WTC11 (cell line): ENCODE measurements around the gene PARP12. TPM values are rescaled to one million over a fixed set of nuclear protein-coding genes. Genes with fewer than 3 reads are reported as not detected.

ENCODE experiments used
- ATAC-seq: fragments of 200-7000 bp; cut with Tn5 transposase; 2 replicates; pipeline ENCODE4 v1.10.0; 2021; ENCODE audit warnings: mild to moderate bottlenecking, moderate library complexity
- CTCF ChIA-PET: fragments of 300-600 bp; sonication (Branson Sonifier 250); formaldehyde crosslinking; loops from one replicate; lab custom pipeline; 2021; ENCODE audit warnings: antibody characterized with exemption; lab: Charles Lee
- POLR2A ChIA-PET: fragments of 350-600 bp; sonication (Branson Sonifier 250); formaldehyde crosslinking; loops from one replicate; lab custom pipeline; 2021; ENCODE audit warnings: antibody characterized with exemption; lab: Charles Lee
- DNase-seq: peaks from one replicate; pipeline ENCODE4 v3.0.0; 2021; ENCODE audit warnings: low spot score
- H3K27ac Mint-ChIP-seq: 2 replicates; pipeline ENCODE4 v1.8.0; 2021; ENCODE audit warnings: mixed read lengths
- H3K27me3 Mint-ChIP-seq: 2 replicates; pipeline ENCODE4 v1.8.0; 2021; ENCODE audit warnings: low read depth, mild to moderate bottlenecking, moderate library complexity, mixed read lengths
- H3K36me3 Mint-ChIP-seq: 2 replicates; pipeline ENCODE4 v1.8.0; 2021; ENCODE audit warnings: mixed read lengths
- H3K4me1 Mint-ChIP-seq: 2 replicates; pipeline ENCODE4 v1.8.0; 2022; ENCODE audit warnings: mixed read lengths
- H3K4me3 Mint-ChIP-seq: 2 replicates; pipeline ENCODE4 v1.8.0; 2021; ENCODE audit warnings: mild to moderate bottlenecking, moderate library complexity, mixed read lengths
- H3K9me3 Mint-ChIP-seq: 2 replicates; pipeline ENCODE4 v1.8.0; 2021; ENCODE audit warnings: mixed read lengths
- ATF1 ChIP-seq: sonication (generic); formaldehyde crosslinking; IDR thresholded peaks from 2 replicates; pipeline ENCODE4 v1.8.1; 2023; ENCODE audit warnings: mild to moderate bottlenecking, moderate library complexity, missing genetic modification reagents
- ATF3 ChIP-seq: sonication (generic); formaldehyde crosslinking; conservative IDR thresholded peaks from 2 replicates; pipeline ENCODE4 v1.8.1; 2022; ENCODE audit warnings: mild to moderate bottlenecking, missing genetic modification reagents
- CBFB ChIP-seq: sonication (generic); formaldehyde crosslinking; IDR thresholded peaks from 2 replicates; pipeline ENCODE4 v1.8.1; 2022; ENCODE audit warnings: mild to moderate bottlenecking, low read depth, missing genetic modification reagents
- CREB1 ChIP-seq: sonication (generic); formaldehyde crosslinking; IDR thresholded peaks from 2 replicates; pipeline ENCODE4 v1.8.0; 2023; ENCODE audit warnings: mild to moderate bottlenecking, missing genetic modification reagents
- CREM ChIP-seq: sonication (generic); formaldehyde crosslinking; IDR thresholded peaks from 2 replicates; pipeline ENCODE4 v1.8.1; 2022; ENCODE audit warnings: mild to moderate bottlenecking, missing genetic modification reagents, moderate library complexity
- ERG ChIP-seq: fragments of 250-450 bp; sonication (Bioruptor Pico); IDR thresholded peaks from 2 replicates; pipeline ENCODE4 v1.8.0; 2021; ENCODE audit warnings: mild to moderate bottlenecking
- FOXP1 ChIP-seq: sonication (generic); formaldehyde crosslinking; IDR thresholded peaks from 2 replicates; pipeline ENCODE4 v1.8.0; 2022; ENCODE audit warnings: missing genetic modification reagents, mild to moderate bottlenecking, moderate library complexity, borderline replicate concordance
- GABPB1 ChIP-seq: sonication (generic); formaldehyde crosslinking; IDR thresholded peaks from 2 replicates; pipeline ENCODE4 v1.8.1; 2023; ENCODE audit warnings: mild to moderate bottlenecking, missing genetic modification reagents
- HMGA2 ChIP-seq: fragments of 250-450 bp; sonication (Bioruptor Pico); IDR thresholded peaks from 2 replicates; pipeline ENCODE4 v1.4.0; 2021; ENCODE audit warnings: mild to moderate bottlenecking, moderate library complexity
- IRF1 ChIP-seq: sonication (generic); formaldehyde crosslinking; IDR thresholded peaks from 2 replicates; pipeline ENCODE4 v1.8.0; 2023; ENCODE audit warnings: missing genetic modification reagents
- IRF2 ChIP-seq: sonication (generic); formaldehyde crosslinking; IDR thresholded peaks from 2 replicates; pipeline ENCODE4 v1.8.0; 2022; ENCODE audit warnings: low read depth, missing genetic modification reagents, borderline replicate concordance
- KAT7 ChIP-seq: sonication (generic); formaldehyde crosslinking; IDR thresholded peaks from 2 replicates; pipeline ENCODE4 v1.8.1; 2023; ENCODE audit warnings: missing genetic modification reagents, mild to moderate bottlenecking, borderline replicate concordance
- NR1H2 ChIP-seq: sonication (generic); formaldehyde crosslinking; IDR thresholded peaks from 2 replicates; pipeline ENCODE4 v1.9.0; 2021; ENCODE audit warnings: mild to moderate bottlenecking, moderate library complexity, missing genetic modification reagents
- OVOL2 ChIP-seq: fragments of 250-450 bp; sonication (Bioruptor Pico); IDR thresholded peaks from 2 replicates; pipeline ENCODE4 v1.9.0; 2021; ENCODE audit warnings: mild to moderate bottlenecking, borderline replicate concordance
- RORB ChIP-seq: fragments of 250-450 bp; sonication (Bioruptor Pico); IDR thresholded peaks from 2 replicates; pipeline ENCODE4 v1.9.0; 2021; ENCODE audit warnings: mild to moderate bottlenecking
- SMAD4 ChIP-seq: sonication (generic); formaldehyde crosslinking; IDR thresholded peaks from 2 replicates; pipeline ENCODE4 v1.8.0; 2022; ENCODE audit warnings: mild to moderate bottlenecking, missing genetic modification reagents
- SP1 ChIP-seq: sonication (generic); formaldehyde crosslinking; conservative IDR thresholded peaks from 2 replicates; pipeline ENCODE4 v1.8.1; 2022; ENCODE audit warnings: missing genetic modification reagents
- USF2 ChIP-seq: sonication (generic); formaldehyde crosslinking; IDR thresholded peaks from 2 replicates; pipeline ENCODE4 v1.8.1; 2023; ENCODE audit warnings: mild to moderate bottlenecking, missing genetic modification reagents, moderate library complexity
- ZNF219 ChIP-seq: sonication (generic); formaldehyde crosslinking; IDR thresholded peaks from 2 replicates; pipeline ENCODE4 v1.8.0; 2023; ENCODE audit warnings: missing genetic modification reagents, mild to moderate bottlenecking, borderline replicate concordance
- ZNF317 ChIP-seq: sonication (generic); formaldehyde crosslinking; IDR thresholded peaks from 2 replicates; pipeline ENCODE4 v1.8.1; 2023; ENCODE audit warnings: low read depth, mild to moderate bottlenecking, moderate library complexity, missing genetic modification reagents, borderline replicate concordance
- ZNF416 ChIP-seq: fragments of 250-450 bp; sonication (Bioruptor Pico); IDR thresholded peaks from 2 replicates; pipeline ENCODE4 v1.9.0; 2021; ENCODE audit warnings: mild to moderate bottlenecking, inconsistent platforms
- ZNF425 ChIP-seq: fragments of 250-450 bp; sonication (Bioruptor Pico); conservative IDR thresholded peaks from 2 replicates; pipeline ENCODE4 v1.9.0; 2021; ENCODE audit warnings: mild to moderate bottlenecking
- ZNF671 ChIP-seq: fragments of 250-450 bp; sonication (Bioruptor Pico); IDR thresholded peaks from 2 replicates; pipeline ENCODE4 v1.8.0; 2021; ENCODE audit warnings: mild to moderate bottlenecking
- ZSCAN18 ChIP-seq: fragments of 250-450 bp; sonication (Bioruptor Pico); IDR thresholded peaks from 2 replicates; pipeline ENCODE4 v2.1.2; 2022; ENCODE audit warnings: mild to moderate bottlenecking, moderate library complexity
- total RNA-seq: library from RNA; stranded (reverse); gene quantifications from 3 replicates; pipeline ENCODE4 v1.2.3, GENCODE V29; 2021
- TF ChIP-seq, protein P1 (sequence below): sonication (generic); formaldehyde crosslinking; IDR thresholded peaks from 2 replicates; pipeline ENCODE4 v1.8.1; 2022; ENCODE audit warnings: low read depth, mild to moderate bottlenecking, moderate library complexity, missing genetic modification reagents, borderline replicate concordance
- TF ChIP-seq, protein P2 (sequence below): sonication (generic); formaldehyde crosslinking; IDR thresholded peaks from 2 replicates; pipeline ENCODE4 v1.8.0; 2022; ENCODE audit warnings: mild to moderate bottlenecking, missing genetic modification reagents
- TF ChIP-seq, protein P3 (sequence below): sonication (generic); formaldehyde crosslinking; IDR thresholded peaks from 2 replicates; pipeline ENCODE4 v1.8.1; 2023; ENCODE audit warnings: mild to moderate bottlenecking, missing genetic modification reagents

Gene PARP12
- total RNA-seq, 1 experiment from 2014 or later, result 9.1 TPM

DNA sequence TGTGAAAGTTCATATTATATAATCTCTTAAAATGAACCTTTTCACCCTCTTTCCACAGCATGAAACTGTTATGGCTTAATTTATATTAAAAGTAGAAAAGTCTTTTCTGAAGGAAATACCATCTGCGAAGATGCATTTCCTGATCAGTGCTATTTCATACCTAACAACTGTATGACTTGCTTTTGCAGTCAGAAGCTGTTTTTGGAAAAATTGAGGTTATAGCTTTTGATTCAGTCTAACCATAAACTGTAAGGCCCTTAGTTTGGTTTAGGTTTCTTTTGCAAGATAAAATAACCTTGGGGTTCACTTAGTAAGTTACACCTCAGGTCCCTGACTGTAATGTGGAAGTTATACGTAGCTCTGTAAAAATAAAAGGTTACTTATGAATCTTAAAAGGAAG, 22.7 kb upstream of the PARP12 start:
- H3K4me3 Mint-ChIP-seq, result no peak overlapping the region
- no peaks in the 10 kb centered on the region for H3K36me3 Mint-ChIP-seq
- TF ChIP-seq, protein P1, sequence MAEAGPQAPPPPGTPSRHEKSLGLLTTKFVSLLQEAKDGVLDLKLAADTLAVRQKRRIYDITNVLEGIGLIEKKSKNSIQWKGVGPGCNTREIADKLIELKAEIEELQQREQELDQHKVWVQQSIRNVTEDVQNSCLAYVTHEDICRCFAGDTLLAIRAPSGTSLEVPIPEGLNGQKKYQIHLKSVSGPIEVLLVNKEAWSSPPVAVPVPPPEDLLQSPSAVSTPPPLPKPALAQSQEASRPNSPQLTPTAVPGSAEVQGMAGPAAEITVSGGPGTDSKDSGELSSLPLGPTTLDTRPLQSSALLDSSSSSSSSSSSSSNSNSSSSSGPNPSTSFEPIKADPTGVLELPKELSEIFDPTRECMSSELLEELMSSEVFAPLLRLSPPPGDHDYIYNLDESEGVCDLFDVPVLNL, result no peak
- no peak for TF ChIP-seq OVOL2 (CRISPR knock-in tag)
- TF ChIP-seq CBFB (CRISPR knock-in tag), result no peak
- no peak for TF ChIP-seq SP1
- TF ChIP-seq SMAD4, result no peak
- no peak for TF ChIP-seq ATF3
- TF ChIP-seq ERG (CRISPR knock-in tag), result no peak
- no peak for TF ChIP-seq USF2 (CRISPR knock-in tag)
- TF ChIP-seq, protein P2, sequence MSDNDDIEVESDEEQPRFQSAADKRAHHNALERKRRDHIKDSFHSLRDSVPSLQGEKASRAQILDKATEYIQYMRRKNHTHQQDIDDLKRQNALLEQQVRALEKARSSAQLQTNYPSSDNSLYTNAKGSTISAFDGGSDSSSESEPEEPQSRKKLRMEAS (CRISPR knock-in tag), result no peak
- TF ChIP-seq NR1H2, result no peak
- peaks cover 6% of the 10 kb centered on the region for H3K4me1 Mint-ChIP-seq
- POLR2A ChIA-PET, result no interaction called here
- CTCF ChIA-PET, result interaction anchor here (1.4 kb wide), 1 partner anchor 258 kb away, joined by 3 read pairs; no protein-coding TSS in a partner anchor
- no peaks in the 10 kb centered on the region for H3K27me3 Mint-ChIP-seq
- no peaks in the 10 kb centered on the region for H3K9me3 Mint-ChIP-seq
- no peak for ATAC-seq
- DNase-seq, result no peak
- H3K27ac Mint-ChIP-seq, result no peak overlapping the region

GRCh38 chr7:140084972-140085371, 22.2 kb upstream of the PARP12 start:
- ATAC-seq (no peak), DNase-seq (no peak)
- H3K27ac Mint-ChIP-seq, result no peak overlapping the region
- CTCF ChIA-PET, result interaction anchor here (1.4 kb wide), 1 partner anchor 258 kb away, joined by 3 read pairs; no protein-coding TSS in a partner anchor
- no peaks in the 10 kb centered on the region for H3K9me3 Mint-ChIP-seq
- H3K4me1 Mint-ChIP-seq, result peaks cover 6% of the 10 kb centered on the region
- no peaks in the 10 kb centered on the region for H3K36me3 Mint-ChIP-seq
- H3K4me3 Mint-ChIP-seq, result no peak overlapping the region
- POLR2A ChIA-PET, result no interaction called here
- H3K27me3 Mint-ChIP-seq, result no peaks in the 10 kb centered on the region
- TF ChIP-seq OVOL2 (CRISPR knock-in tag) (no peak), IRF1 (CRISPR knock-in tag) (no peak), IRF2 (no peak), ZNF317 (CRISPR knock-in tag) (no peak), ATF1 (CRISPR knock-in tag) (no peak), HMGA2 (CRISPR knock-in tag) (no peak), KAT7 (CRISPR knock-in tag) (no peak), GABPB1 (CRISPR knock-in tag) (no peak), FOXP1 (no peak), NR1H2 (no peak), RORB (CRISPR knock-in tag) (no peak), CREB1 (CRISPR knock-in tag) (no peak), ZNF425 (CRISPR knock-in tag) (no peak), ZNF219 (CRISPR knock-in tag) (no peak), ZSCAN18 (CRISPR knock-in tag) (no peak), CREM (CRISPR knock-in tag) (no peak), ZNF416 (CRISPR knock-in tag) (no peak), ZNF671 (CRISPR knock-in tag) (no peak)
- TF ChIP-seq, protein P3, sequence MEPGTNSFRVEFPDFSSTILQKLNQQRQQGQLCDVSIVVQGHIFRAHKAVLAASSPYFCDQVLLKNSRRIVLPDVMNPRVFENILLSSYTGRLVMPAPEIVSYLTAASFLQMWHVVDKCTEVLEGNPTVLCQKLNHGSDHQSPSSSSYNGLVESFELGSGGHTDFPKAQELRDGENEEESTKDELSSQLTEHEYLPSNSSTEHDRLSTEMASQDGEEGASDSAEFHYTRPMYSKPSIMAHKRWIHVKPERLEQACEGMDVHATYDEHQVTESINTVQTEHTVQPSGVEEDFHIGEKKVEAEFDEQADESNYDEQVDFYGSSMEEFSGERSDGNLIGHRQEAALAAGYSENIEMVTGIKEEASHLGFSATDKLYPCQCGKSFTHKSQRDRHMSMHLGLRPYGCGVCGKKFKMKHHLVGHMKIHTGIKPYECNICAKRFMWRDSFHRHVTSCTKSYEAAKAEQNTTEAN (CRISPR knock-in tag), result no peak
